K562 (cell line): ENCODE data around the gene RNLS. TPM values are rescaled to one million over a fixed set of nuclear protein-coding genes. Genes with fewer than 3 reads are reported as not detected.

ENCODE experiments used
- ATAC-seq: fragments of 200-7000 bp; cut with Tn5 transposase; 3 replicates; pipeline ENCODE4 v1.9.1; 2020; ENCODE audit warnings: moderate library complexity
- BruUV-seq: library from RNA; stranded (reverse); fragments of 400-500 nt; replicated peaks from 2 replicates; lab custom pipeline; 2021; lab: Mats Ljungman, UMichigan
- CTCF ChIA-PET: fragments of 300-600 bp; formaldehyde crosslinking; extraction: SDS; loops from one replicate; lab custom pipeline; 2021; ENCODE audit warnings: low intra/inter-chr PET ratio; lab: Yijun Ruan, JAX
- POLR2A ChIA-PET: fragments of 300-600, 350-650 bp; sonication (Branson Sonifier 250); formaldehyde crosslinking; extraction: SDS; loops from one replicate; lab custom pipeline; 2021; ENCODE audit warnings: antibody characterized with exemption, inconsistent platforms; lab: Yijun Ruan, JAX
- DNase-seq, 4 experiments: peaks; one replicate each; pipeline versions ENCODE4 v3.0.0 to v3.0.0-alpha.2; 2011 to 2018; ENCODE audit warnings: low spot score in 3 of 4, mixed read lengths in 3 of 4; ENCODE audit errors: extremely low read depth in 1 of 4
- FAIRE-seq: peaks from 2 replicates; lab custom pipeline; 2011; peaks lifted over from hg19 to GRCh38; lab: Jason Lieb, UNC
- H2AFZ ChIP-seq: 2 replicates; pipeline ENCODE4 v1.6.0; 2011; ENCODE audit warnings: low read depth, low read length, control low read depth, inconsistent platforms
- H3K27ac ChIP-seq: fragments of 200-600 bp; 3 replicates; pipeline ENCODE4 v1.8.0; 2011; ENCODE audit warnings: low read depth, mild to moderate bottlenecking, control low read depth, inconsistent platforms, low read length, moderate library complexity, mixed read lengths; ENCODE audit errors: extremely low read depth
- H3K27me3 ChIP-seq, 2 experiments: fragments of 300-600 bp in 1 of 2; 2 replicates in 1 of 2; 3 replicates in 1 of 2; pipeline versions ENCODE4 v1.6.0 to v1.8.0; 2011; ENCODE audit warnings: inconsistent platforms in 2 of 2, low read length in 2 of 2, mild to moderate bottlenecking in 1 of 2, mixed read lengths in 1 of 2, moderate library complexity in 1 of 2; ENCODE audit not compliant: control insufficient read depth in 2 of 2, insufficient read depth in 2 of 2
- H3K36me3 ChIP-seq: fragments of 300-600 bp; 3 replicates; pipeline ENCODE4 v1.8.0; 2011; ENCODE audit warnings: mild to moderate bottlenecking, low read length, inconsistent platforms; ENCODE audit not compliant: control insufficient read depth, insufficient read depth
- H3K4me1 ChIP-seq, 2 experiments: fragments of 200-600 bp in 1 of 2; replicated peaks in 1 of 2; 2 replicates in 1 of 2; 3 replicates in 1 of 2; pipeline versions ENCODE4 v1.5.1 to v1.8.0; 2011; ENCODE audit warnings: inconsistent platforms in 2 of 2, low read length in 2 of 2, mild to moderate bottlenecking in 1 of 2, mixed read lengths in 1 of 2, moderate library complexity in 1 of 2; ENCODE audit not compliant: control insufficient read depth in 2 of 2, insufficient read depth in 2 of 2
- H3K4me2 ChIP-seq: 2 replicates; pipeline ENCODE4 v1.6.1; 2011; ENCODE audit warnings: low read length, control low read depth, inconsistent platforms, mixed read lengths; ENCODE audit not compliant: insufficient read depth
- H3K4me3 ChIP-seq: fragments of 200-600 bp; sonication (generic), shearing (Covaris generic); 2 replicates; pipeline ENCODE4 v1.5.1; 2016; ENCODE audit warnings: control low read depth, inconsistent platforms
- H3K79me2 ChIP-seq: fragments of 200-600 bp; 3 replicates; pipeline ENCODE4 v1.8.0; 2011; ENCODE audit warnings: low read length, inconsistent platforms; ENCODE audit not compliant: control insufficient read depth, insufficient read depth
- H3K9ac ChIP-seq, 2 experiments: 2 replicates each; pipeline versions ENCODE4 v1.6.0 to v1.6.1; 2011; ENCODE audit warnings: low read depth in 2 of 2, low read length in 2 of 2, control low read depth in 1 of 2, inconsistent platforms in 1 of 2, mild to moderate bottlenecking in 1 of 2, mixed read lengths in 1 of 2; ENCODE audit not compliant: insufficient read depth in 1 of 2
- H3K9me1 ChIP-seq: one replicate; pipeline ENCODE4 v1.6.0; 2011; ENCODE audit warnings: inconsistent platforms, mild to moderate bottlenecking, low read length, moderate library complexity; ENCODE audit not compliant: control insufficient read depth, insufficient read depth
- H3K9me3 ChIP-seq: replicated peaks from 2 replicates; pipeline ENCODE4 v1.5.1; 2011; ENCODE audit warnings: low read depth, low read length, inconsistent platforms; ENCODE audit not compliant: control insufficient read depth, insufficient read depth
- H4K20me1 ChIP-seq: replicated peaks from 2 replicates; pipeline ENCODE4 v1.6.1; 2011; ENCODE audit warnings: low read length, inconsistent platforms, mixed read lengths; ENCODE audit not compliant: control insufficient read depth, insufficient read depth
- BRCA1 ChIP-seq, 2 experiments: fragments of 450-650 bp in 1 of 2; sonication (generic) in 1 of 2; formaldehyde crosslinking in 1 of 2; IDR thresholded peaks; 2 replicates each; pipeline versions ENCODE4 v1.5.0 to v1.6.1; 2017 to 2020; ENCODE audit warnings: mild to moderate bottlenecking in 1 of 2, missing genetic modification reagents in 1 of 2
- COPS2 ChIP-seq: fragments of 450-650 bp; conservative IDR thresholded peaks from 2 replicates; pipeline ENCODE4 v1.6.1; 2016; ENCODE audit warnings: mild to moderate bottlenecking, moderate library complexity
- ESRRA ChIP-seq: fragments of 450-650 bp; IDR thresholded peaks from 2 replicates; pipeline ENCODE4 v1.6.1; 2014; ENCODE audit warnings: low read depth, mild to moderate bottlenecking, moderate library complexity, borderline replicate concordance
- FIP1L1 ChIP-seq: fragments of 200-400 bp; formaldehyde crosslinking; IDR thresholded peaks from 2 replicates; pipeline ENCODE4 v1.6.1; 2018; ENCODE audit warnings: mild to moderate bottlenecking, low read depth, low read length; ENCODE audit not compliant: poor library complexity, severe bottlenecking
- FOS ChIP-seq: IDR thresholded peaks from 3 replicates; pipeline ENCODE4 v1.6.1; 2011; ENCODE audit not compliant: insufficient read length; ENCODE audit errors: extremely low read depth
- NR4A1 ChIP-seq, 2 experiments: fragments of 250-450 bp in 1 of 2; fragments of 450-650 bp in 1 of 2; sonication (Bioruptor Pico) in 1 of 2; IDR thresholded peaks; 2 replicates each; pipeline versions ENCODE4 v1.4.0 to v1.6.1; 2016 to 2020; ENCODE audit warnings: mild to moderate bottlenecking in 2 of 2, missing compliant biosample characterization in 1 of 2, missing genetic modification characterization in 1 of 2, moderate library complexity in 1 of 2
- PTRF ChIP-seq: fragments of 450-650 bp; IDR thresholded peaks from 2 replicates; pipeline ENCODE4 v1.6.1; 2016; ENCODE audit warnings: mild to moderate bottlenecking, missing genetic modification characterization, missing compliant biosample characterization
- RBM14 ChIP-seq: fragments of 200-400 bp; formaldehyde crosslinking; IDR thresholded peaks from 2 replicates; pipeline ENCODE4 v1.6.1; 2018; ENCODE audit warnings: low read depth, mild to moderate bottlenecking, low read length, moderate library complexity, borderline replicate concordance; ENCODE audit not compliant: insufficient read depth
- ZNF347 ChIP-seq: fragments of 450-650 bp; formaldehyde crosslinking; IDR thresholded peaks from 2 replicates; pipeline ENCODE4 v1.4.0; 2020; ENCODE audit warnings: low read depth, mild to moderate bottlenecking, moderate library complexity
- ZNF395 ChIP-seq: fragments of 200-800 bp; sonication (Bioruptor generic); IDR thresholded peaks from 2 replicates; pipeline ENCODE4 v1.6.1; 2017; ENCODE audit warnings: missing genetic modification characterization, missing compliant biosample characterization
- ZNF778 ChIP-seq: fragments of 450-650 bp; formaldehyde crosslinking; IDR thresholded peaks from 2 replicates; pipeline ENCODE4 v1.4.0; 2020; ENCODE audit warnings: mild to moderate bottlenecking, moderate library complexity
- WGBS: fragments of 100-300 bp; shearing (Covaris generic); methylation state at CpG from one replicate; pipeline ENCODE4 v1.1.6; 2016; ENCODE audit warnings: low coverage, mixed read lengths; ENCODE audit not compliant: insufficient coverage; ENCODE audit errors: missing lambda C conversion rate; 5-methylcytosine and 5-hydroxymethylcytosine counted together
- in situ Hi-C: fragments of 300-500 bp; cut with MboI; formaldehyde crosslinking; loops from 4 replicates; pipeline ENCODE4 v1.15.0; 2018; ENCODE audit warnings: inconsistent platforms, mixed read lengths
- intact Hi-C: fragments of 100-400 bp; cut with micrococcal nuclease; formaldehyde crosslinking; loops from 2 replicates; pipeline ENCODE4 v1.14.2; 2022
- polyA plus RNA-seq, 8 experiments: library from polyadenylated mRNA; depleted of rRNA in 4 of 8; stranded (reverse) in 5 of 8; unstranded in 3 of 8; fragments of >200 nt; fragmentation: Nextera tagmentation in 2 of 8; fragmentation: Illumina TruSeq in 1 of 8; extraction: Ambion mirVana in 2 of 8; extraction: Trizol in 1 of 8; gene quantifications; 2 replicates each; pipeline versions ENCODE4 v1.2.1 to v1.2.3, GENCODE V29; 2011 to 2014; ENCODE audit warnings: inconsistent platforms in 1 of 8, missing spikeins in 1 of 8
- total RNA-seq, 7 experiments: library from RNA; depleted of rRNA in 6 of 7; stranded (reverse); fragments of >200 nt in 6 of 7; fragmentation: Illumina TruSeq in 2 of 7; extraction: Trizol in 2 of 7; gene quantifications; 2 replicates each; pipeline versions ENCODE4 v1.2.1 to v1.2.3, GENCODE V29; 2011 to 2021; ENCODE audit warnings: low replicate concordance in 1 of 7

RNLS gene
- total and polyA plus RNA-seq, 9 of the 15 experiments (the other 6 are each of a cell fraction or from before 2014, with no cell fraction given), result 0.14 to 0.72 (median 0.41) TPM; not detected in 3

DNA sequence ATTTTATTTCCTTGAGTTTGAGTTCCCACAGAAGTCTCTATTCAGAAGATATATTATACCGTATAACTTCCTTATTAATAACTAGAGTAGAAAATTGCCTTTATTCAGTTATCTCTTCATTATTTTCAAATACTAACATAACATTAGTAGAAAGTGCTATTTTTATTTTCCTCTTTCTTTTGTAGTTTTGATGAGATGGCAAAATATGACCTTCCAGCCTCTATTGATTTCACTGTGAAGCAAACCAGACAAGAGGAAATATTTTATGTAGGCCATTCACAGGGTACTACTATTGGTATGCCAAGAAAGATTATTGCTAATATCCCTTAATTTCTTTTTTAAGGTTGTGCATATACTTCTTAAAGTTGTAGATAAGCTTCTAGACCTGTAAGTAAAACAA is 11.4 kb upstream of the RNLS start:
- in situ Hi-C loops (no loop called here), intact Hi-C loops (no loop called here)
- DNase-seq (no peak), ATAC-seq (no peak), FAIRE-seq (no peak)
- Histone ChIP-seq H3K79me2 (no peaks in the 10 kb centered on the region), H3K9me3 (no peaks in the 10 kb centered on the region), H3K4me1 (no peaks in the 10 kb centered on the region), H3K4me3 (no peak overlapping the region), H3K36me3 (no peaks in the 10 kb centered on the region), H4K20me1 (no peaks in the 10 kb centered on the region), H3K9me1 (no peaks in the 10 kb centered on the region), H2AFZ (no peak overlapping the region), H3K9ac (no peak overlapping the region), H3K27ac (no peak overlapping the region), H3K27me3 (no peaks in the 10 kb centered on the region), H3K4me2 (no peak overlapping the region)
- BruUV-seq, result no TSS peak
- 0% methylated on average over 1 of the region's 1 CpG for WGBS
- TF ChIP-seq COPS2, result no peak
- no peak for TF ChIP-seq RBM14
- TF ChIP-seq ZNF395, result no peak
- TF ChIP-seq ZNF778, result no peak
- no peak for TF ChIP-seq PTRF (tag)
- TF ChIP-seq ZNF347 (CRISPR knock-in tag), result no peak
- TF ChIP-seq BRCA1 (IDR thresholded peaks at IDR 0.05), result no peak
- TF ChIP-seq BRCA1 (CRISPR knock-in tag; IDR thresholded peaks at IDR 0.05), result no peak
- no peak for TF ChIP-seq ESRRA
- TF ChIP-seq NR4A1 (CRISPR knock-in tag; IDR thresholded peaks at IDR 0.05), result no peak
- no peak for TF ChIP-seq NR4A1 (tag; IDR thresholded peaks at IDR 0.05)
- no peak for TF ChIP-seq FOS
- TF ChIP-seq FIP1L1, result no peak
- ChIA-PET CTCF (no interaction called here), POLR2A (no interaction called here)
